ENCODE results near the gene FAM187B. TPM values are rescaled to one million over a fixed set of nuclear protein-coding genes. Genes with fewer than 3 reads are reported as not detected.

The FAM187B gene
- total RNA-seq, 1 donor from 2014 or later: not detected

DNA sequence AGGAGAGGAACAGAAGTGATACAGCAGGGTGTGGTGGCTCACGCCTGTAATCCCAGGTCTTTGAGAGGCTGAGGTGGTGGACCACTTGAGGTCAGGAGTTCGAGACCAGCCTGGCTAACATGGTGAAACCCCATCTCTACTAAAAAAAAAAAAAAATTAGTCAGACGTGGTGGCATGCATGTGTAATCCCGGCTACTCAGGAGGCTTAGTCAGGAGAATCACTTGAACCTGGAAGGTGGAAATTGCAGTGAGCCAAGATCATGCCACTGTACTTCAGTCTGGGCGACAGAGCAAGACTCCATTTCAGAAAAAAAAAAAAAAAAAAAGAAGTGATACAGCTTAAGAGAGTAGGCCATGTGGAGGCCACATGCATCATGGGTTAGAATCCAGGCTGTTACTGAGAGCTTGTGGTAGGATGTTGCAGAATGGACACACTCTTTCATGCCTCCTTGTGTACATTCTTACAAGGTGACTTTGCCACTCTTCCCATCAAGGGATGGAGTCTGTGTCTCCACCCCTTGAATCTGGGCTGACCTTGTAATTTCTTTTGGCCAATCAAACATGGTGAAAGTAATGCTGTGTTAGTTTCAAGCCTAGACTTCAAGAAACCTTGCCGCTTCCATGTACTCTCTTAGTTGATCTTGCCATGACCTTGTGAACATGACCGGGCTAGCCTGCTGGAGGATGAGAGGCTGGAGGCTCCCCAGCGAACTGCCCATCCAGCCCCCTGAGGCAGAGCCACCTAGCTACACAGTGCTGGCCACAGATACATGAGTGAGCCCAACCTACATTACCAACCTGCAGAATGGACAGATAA is 12.3 kb downstream of the FAM187B start:
- Histone ChIP-seq H3K36me3 (no peaks in the 10 kb centered on the region), H3K4me3 (no peak overlapping the region), H3K27me3 (no peaks in the 10 kb centered on the region), H3K4me1 (no peaks in the 10 kb centered on the region), H3K27ac (no peak overlapping the region), H3K9me3 (no peaks in the 10 kb centered on the region)
- no peak for TF ChIP-seq CTCF (IDR thresholded peaks at IDR 0.05)
- DNase-seq (ENCODE audit: low spot score in 2 of 2): no peak
- intact Hi-C loops (cut with DNase I): no loop called here

DNA sequence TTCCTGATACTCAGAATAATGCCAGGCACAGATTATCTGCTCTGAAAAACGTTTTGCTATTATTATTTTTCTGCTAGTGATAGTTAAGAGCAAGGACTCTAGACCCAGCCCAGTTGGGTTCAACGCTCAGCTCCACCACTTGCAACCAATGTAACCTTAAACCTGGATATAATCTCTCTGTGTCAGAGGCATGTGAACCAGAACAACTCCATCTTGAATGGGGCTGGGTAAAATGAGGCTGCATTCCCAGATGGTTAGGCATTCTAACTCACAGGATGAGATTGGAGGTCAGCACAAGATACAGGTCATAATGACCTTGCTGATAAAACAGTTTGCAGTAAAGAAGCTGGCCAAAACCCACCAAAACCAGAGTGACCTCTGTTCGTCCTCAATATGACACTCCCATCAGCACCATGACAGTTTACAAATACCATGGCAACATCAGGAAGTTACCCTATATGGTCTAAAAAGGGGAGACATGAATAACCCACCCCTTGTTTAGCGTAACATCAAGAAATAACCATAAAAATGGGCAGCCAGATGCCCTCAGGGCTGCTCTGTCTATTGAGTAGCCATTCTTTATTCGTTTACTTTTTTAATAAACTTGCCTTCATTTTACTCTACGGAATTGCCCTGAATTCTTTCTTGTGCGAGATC is 13.6 kb downstream of the FAM187B start:
- Histone ChIP-seq H3K4me1 (no peaks in the 10 kb centered on the region), H3K27me3 (no peaks in the 10 kb centered on the region), H3K9me3 (no peaks in the 10 kb centered on the region), H3K27ac (no peak overlapping the region), H3K36me3 (no peaks in the 10 kb centered on the region), H3K4me3 (no peak overlapping the region)
- no peak for TF ChIP-seq CTCF (IDR thresholded peaks at IDR 0.05)
- peak in 1 of 2 donors; percentile 19 for DNase-seq (ENCODE audit: low spot score in 2 of 2)
- intact Hi-C loops (cut with DNase I): no loop called here

DNA sequence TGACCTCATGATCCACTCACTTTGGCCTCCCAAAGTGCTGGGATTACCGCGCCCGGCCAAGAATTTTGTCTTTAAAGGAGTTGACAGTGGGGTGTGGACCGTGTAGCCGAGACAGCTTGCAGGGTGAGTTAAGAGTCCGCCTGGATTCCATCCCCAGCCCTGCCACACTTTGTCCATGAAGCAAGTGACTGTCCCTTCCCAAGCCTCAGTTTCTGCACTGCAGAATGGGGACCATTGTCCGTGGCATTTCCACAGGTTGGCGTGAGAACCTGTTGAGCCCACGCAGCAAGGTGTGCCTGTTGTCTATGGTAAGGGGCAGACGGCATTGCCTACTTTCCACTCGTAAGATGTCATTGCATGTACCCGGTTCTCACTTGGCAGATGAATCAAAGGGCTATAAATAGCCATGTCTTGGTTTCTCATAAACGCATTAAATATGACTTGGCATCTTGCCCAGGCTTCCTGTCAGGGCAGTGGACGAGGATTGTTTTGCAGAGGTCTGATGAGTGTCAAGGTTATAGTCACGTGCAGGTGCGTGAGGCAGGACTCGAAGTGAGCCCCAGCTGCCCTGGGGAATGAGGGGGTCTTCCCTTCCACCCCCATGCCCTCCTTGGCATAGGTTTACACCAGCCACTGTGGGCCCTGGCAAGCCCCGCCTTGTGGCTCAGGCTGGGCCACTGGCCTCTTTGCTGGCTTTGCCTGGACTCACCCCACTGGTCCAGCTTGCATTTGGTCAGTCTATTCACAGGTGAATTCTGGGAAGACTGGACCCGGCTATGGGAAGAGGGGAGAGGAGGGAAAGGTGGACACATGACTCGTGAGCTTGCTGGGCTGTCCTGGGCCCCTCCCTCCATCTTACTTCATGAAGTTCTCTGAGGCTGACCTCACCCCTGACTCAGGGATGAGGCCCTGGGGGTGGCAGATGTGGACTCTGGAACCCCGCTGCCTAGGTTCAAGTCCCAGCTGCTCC is 14.6 kb downstream of the FAM187B start:
- Histone ChIP-seq H3K9me3 (no peaks in the 10 kb centered on the region), H3K27me3 (no peaks in the 10 kb centered on the region), H3K27ac (peak overlapping the region; percentile 52 to 56), H3K4me3 (no peak overlapping the region), H3K36me3 (no peaks in the 10 kb centered on the region), H3K4me1 (no peaks in the 10 kb centered on the region)
- peak; percentile 63 to 86 for DNase-seq (ENCODE audit: low spot score in 2 of 2)
- TF ChIP-seq CTCF (IDR thresholded peaks at IDR 0.05): no peak
- intact Hi-C loops (cut with DNase I): no loop called here

DNA sequence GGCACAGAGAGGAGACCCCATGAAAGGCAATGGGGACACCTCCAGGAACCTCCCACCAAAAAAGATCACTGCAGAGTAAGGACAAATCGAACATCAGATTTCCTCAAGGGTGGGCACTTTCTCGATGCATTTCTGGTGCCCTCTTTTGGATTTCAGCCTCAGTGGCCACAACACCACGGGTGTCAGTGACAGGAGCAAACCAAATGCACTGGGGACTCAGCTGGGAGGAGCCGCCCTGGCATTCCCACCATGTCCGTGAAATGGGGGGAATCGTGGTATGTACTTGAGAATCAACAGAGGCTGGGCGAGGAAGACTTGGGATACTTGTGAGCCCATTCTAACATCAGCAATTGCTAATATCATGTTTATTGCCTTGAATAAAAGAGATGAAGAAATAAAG is 16.3 kb downstream of the FAM187B start:
- Histone ChIP-seq H3K9me3 (no peaks in the 10 kb centered on the region), H3K27me3 (no peaks in the 10 kb centered on the region), H3K4me1 (no peaks in the 10 kb centered on the region), H3K4me3 (no peak overlapping the region), H3K27ac (peak overlapping the region; percentile 38 to 45), H3K36me3 (no peaks in the 10 kb centered on the region)
- TF ChIP-seq CTCF (IDR thresholded peaks at IDR 0.05): no peak
- intact Hi-C loops (cut with DNase I): no loop called here
- no peak for DNase-seq (ENCODE audit: low spot score in 2 of 2)

DNA sequence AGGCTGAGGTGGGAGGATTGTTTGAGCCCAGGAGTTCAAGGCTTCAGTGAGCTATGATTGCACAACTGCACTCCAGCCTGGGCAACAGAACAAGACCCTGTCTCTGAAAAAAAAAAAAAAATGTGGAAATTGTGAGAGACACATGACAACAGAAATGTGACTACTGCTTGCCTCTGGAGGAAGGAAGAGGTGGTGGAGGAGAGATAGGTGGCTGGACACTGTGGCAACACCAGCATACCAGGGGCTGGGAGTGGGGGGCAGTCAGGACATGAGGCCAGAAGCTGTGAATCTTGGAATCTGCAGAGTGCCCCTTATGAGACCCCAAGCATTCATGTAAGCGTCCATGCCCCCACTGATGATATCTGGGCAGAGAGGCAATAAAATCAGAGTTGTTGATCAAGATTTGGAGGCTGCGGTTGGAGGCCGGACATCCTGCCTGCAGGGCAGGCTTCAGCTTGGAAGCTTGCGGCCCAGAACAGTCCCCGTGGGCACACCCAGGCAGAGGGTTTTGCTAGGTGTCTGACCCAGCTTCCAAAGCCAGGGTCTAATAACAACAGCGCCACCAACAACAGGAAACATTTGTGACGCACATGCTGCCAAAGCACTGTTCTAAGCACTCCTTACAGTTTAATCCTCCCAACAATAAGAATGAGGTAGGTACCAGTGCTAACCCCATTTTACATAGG is 16.9 kb downstream of the FAM187B start:
- intact Hi-C loops (cut with DNase I): no loop called here
- H3K27ac ChIP-seq: peak overlapping the region; percentile 38 to 45
- H3K4me1 ChIP-seq: no peaks in the 10 kb centered on the region
- H3K4me3 ChIP-seq: no peak overlapping the region
- peak; percentile 55 to 79 for DNase-seq (ENCODE audit: low spot score in 2 of 2)
- no peaks in the 10 kb centered on the region for H3K36me3 ChIP-seq
- no peaks in the 10 kb centered on the region for H3K9me3 ChIP-seq
- no peak for TF ChIP-seq CTCF (IDR thresholded peaks at IDR 0.05)
- no peaks in the 10 kb centered on the region for H3K27me3 ChIP-seq

All from ascending aorta (tissue), 2 donors.